Measurements from ENCODE around the gene GOLGA6L6.
"Not testable (repeated sequence)": the region's sequence is repeated elsewhere in the genome, so short reads cannot be mapped to it uniquely, and the experiment has no call there.

GOLGA6L6 gene, protein sequence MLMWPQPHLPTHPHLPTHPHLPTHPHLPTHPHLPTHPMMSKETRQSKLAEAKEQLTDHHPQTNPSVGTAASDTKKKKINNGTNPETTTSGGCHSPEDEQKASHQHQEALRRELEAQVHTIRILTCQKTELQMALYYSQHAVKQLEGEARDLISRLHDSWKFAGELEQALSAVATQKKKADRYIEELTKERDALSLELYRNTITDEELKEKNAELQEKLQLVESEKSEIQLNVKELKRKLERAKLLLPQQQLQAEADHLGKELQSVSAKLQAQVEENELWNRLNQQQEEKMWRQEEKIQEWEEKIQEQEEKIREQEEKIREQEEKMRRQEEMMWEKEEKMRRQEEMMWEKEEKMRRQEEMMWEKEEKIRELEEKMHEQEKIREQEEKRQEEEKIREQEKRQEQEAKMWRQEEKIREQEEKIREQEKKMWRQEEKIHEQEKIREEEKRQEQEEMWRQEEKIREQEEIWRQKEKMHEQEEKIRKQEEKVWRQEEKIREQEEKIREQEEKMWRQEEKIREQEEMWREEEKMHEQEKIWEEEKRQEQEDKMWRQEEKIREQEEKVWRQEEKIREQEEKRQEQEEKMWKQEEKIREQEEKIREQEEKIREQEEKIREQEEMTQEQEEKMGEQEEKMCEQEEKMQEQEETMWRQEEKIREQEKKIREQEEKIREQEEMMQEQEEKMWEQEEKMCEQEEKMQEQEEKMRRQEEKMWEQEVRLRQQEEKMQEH

DNA sequence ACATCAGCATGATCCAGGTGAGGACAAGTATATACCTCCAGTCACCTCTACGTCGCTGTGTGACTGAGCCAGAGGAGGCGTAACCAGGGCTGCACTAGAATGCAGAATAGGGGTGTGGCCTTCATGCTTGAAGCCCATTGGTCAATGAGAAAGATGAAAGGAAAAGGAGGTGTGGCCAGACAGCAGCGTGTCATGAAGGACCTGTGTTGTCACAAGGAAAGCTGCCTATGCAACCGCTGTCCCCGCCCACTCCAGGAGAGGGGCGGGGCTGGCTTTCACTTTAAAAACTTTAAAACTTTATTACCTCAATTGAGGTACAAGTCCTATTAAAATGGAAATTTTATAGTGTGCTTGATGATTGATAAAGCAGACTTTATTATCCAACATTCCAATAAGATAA is at the start of gene GOLGA6L6:
Gene GOLGA6L6, minus strand, starts transcription at position 101 of the 400 bp plus-strand sequence. Its CDS starts 91 bp downstream, at position 10.
- DNase-seq: not testable (repeated sequence)

- DNase-seq: not testable (repeated sequence)
These were observed 48.5 kb upstream of the GOLGA6L6 start for GRCh38 chr15:20590069-20590468.

- not testable (repeated sequence) for DNase-seq
These were observed 45.2 kb upstream of the GOLGA6L6 start for GRCh38 chr15:20586821-20587220.

- not testable (repeated sequence) for DNase-seq
These were observed 41.1 kb upstream of the GOLGA6L6 start for GRCh38 chr15:20582726-20583115.

GRCh38 chr15:20582109-20582725 is 40.6 kb upstream of the GOLGA6L6 start:
- not testable (repeated sequence) for DNase-seq

DNA sequence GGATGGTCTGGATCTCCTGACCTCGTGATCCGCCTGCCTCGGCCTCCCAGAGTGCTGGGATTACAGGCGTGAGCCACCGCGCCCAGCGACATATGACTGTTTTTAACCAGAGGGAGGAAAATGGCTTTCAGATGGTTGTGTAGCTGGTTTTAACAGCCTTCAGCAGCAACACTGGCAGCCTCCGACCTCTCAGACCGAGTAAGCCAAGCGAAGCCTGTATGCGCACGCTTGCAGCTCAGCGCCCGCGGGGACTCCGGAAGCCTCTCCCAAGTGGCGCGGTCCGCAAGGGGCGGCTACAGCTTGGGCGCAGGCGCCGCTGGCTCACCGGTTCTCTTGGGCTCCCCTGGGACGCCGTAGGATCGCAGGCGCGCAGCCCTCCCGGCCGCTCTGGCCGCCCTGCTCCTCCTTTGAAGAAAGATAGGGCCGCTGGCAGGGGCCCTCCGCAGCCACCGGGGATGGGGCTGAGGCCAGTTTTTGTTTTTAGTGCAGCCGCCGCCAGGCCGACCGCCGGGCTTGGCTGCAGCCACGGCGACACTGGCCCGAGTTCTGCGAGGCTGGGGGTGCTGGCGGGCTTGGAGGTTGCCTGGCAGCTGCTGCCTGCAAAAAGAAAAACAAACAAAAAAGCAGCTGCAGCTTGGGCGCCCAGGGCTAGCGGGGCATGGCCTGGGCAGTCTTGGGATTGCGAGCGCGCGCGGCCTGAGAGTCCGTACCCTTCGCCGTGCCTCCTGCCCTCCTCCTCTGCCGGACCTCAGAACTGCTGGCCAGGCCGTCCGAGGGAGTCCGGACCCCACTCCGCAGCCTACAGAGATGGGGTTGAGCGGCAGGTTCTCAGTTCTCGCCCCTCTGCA is 39.9 kb upstream of the GOLGA6L6 start:
- not testable (repeated sequence) for DNase-seq

GRCh38 chr15:20579662-20580061 is 38.1 kb upstream of the GOLGA6L6 start:
- not testable (repeated sequence) for DNase-seq

DNA sequence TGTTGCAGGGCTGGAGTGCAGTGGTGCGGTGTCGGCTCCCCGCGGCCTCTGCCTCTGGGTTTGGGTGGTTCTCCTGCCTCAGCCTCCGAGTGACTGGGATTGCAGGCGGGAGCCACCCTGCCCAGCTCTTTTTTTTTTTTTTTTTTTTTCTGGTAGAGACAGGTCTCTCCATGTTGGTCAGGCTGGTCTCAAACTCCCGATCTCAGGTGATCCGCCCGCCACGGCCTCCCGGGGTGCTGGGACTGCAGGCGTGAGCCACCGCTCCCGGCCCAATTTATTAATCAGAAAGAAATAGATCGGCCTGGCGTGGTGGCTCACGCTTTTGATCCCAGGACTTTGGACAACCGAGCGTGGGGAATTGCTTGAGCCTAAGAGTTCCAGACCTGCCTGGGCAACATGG is 9.7 kb upstream of the GOLGA6L6 start:
- DNase-seq: not testable (repeated sequence)

GRCh38 chr15:20505926-20506658 is 35.5 kb downstream of the GOLGA6L6 start:
- not testable (repeated sequence) for DNase-seq

GRCh38 chr15:20502839-20503238 is 38.8 kb downstream of the GOLGA6L6 start:
- DNase-seq: not testable (repeated sequence)

DNA sequence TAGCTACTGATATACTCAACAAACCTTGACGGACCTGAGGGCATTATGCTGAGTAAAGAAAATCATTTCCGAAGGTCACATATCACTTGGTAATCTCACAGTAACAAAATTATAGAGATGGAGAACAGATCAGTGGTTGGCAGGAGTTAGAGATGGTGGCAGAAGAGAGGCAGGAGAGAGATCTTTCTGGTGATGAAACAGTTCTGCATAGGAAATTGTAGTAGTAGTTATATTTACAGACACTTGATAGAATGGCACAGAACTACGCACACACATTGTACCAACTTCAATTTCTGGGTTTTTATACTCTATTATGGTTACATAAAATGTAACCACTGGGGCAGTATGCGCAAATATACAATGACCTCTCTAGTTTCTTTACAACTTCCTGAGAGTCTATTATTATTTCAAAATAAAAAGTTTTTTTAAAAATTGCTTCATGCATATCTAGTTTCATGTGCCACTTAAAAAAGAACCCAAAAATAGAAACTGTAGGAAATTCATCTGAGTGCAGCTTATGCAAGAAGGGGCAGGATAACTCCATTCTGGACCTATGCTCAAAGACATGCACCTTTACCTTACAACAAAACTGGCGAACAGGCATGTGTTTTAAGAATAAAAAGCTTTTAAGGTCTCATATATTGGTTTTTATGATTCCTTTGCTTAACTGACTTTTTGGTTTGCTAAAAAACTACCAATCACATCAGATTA is 39.9 kb downstream of the GOLGA6L6 start:
- not testable (repeated sequence) for DNase-seq

- DNase-seq: not testable (repeated sequence)
These were observed 43.8 kb downstream of the GOLGA6L6 start for GRCh38 chr15:20497781-20498180.

DNA sequence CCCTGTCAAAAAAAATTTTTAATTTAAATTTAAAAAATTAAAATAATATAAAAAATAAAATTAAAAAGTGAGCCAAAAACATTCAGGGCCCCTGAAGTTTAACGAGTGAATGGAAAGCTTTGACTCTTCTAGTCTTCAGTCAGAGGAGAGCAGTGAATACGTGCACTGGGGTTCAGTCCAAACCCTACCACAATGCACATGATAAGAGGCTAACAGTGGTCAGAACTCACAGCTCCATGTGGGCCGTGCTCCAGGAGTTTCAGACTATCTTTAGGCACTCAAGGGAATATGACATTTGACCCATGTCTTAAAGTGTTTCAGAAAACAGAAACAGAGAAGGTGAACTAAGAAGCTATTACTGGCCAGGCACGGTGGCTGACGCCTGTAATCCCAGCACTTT is 48.6 kb downstream of the GOLGA6L6 start:
- not testable (repeated sequence) for DNase-seq

- DNase-seq: not testable (repeated sequence)
These were observed 49.0 kb downstream of the GOLGA6L6 start for GRCh38 chr15:20492598-20492997.

DNA sequence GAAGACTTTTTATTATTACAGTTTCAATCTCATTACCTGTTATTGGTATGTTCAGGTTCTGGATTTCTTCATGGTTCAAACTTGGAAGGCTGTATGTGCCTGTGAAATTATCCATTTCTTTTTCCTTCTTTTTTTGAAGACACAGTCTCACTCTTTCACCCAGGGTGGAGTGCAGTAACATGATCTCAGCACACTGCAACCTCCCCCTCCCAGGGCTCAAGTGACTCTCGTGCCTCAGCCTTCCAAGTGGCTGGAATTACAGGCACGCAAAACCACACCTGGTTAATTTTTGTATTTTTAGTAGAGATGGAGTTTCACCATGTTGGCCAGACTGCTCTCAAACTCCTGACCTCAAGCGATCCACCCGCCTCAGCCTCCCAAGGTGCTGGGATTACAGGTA is 52.3 kb downstream of the GOLGA6L6 start:
- DNase-seq: not testable (repeated sequence)

All from NCI-H2081 treated with DMSO at 0.1 percent for 48 hours (cell line).